ENCODE measurements around the gene ATXN1. TPM values are rescaled to one million over a fixed set of nuclear protein-coding genes. Genes with fewer than 3 reads are reported as not detected.

Gene ATXN1
- total RNA-seq, 1 experiment from 2014 or later: 25.6 TPM

- Histone ChIP-seq H3K4me3 (ENCODE audit: low read depth, low read length, poor library complexity, severe bottlenecking) (no peak overlapping the region), H3K36me3 (ENCODE audit: insufficient read depth, low read length, poor library complexity, severe bottlenecking) (no peaks in the 10 kb centered on the region), H3K27ac (ENCODE audit: low read depth, low read length, poor library complexity, severe bottlenecking) (no peak overlapping the region), H3K4me1 (ENCODE audit: insufficient read depth, low read length, poor library complexity, severe bottlenecking) (no peaks in the 10 kb centered on the region), H3K27me3 (replicated peaks; ENCODE audit: insufficient read depth, low read depth, low read length, poor library complexity) (no peaks in the 10 kb centered on the region), H3K9me3 (ENCODE audit: low read depth, low read length, poor library complexity, severe bottlenecking) (no peaks in the 10 kb centered on the region)
- TF ChIP-seq CTCF (conservative IDR thresholded peaks at IDR 0.05; ENCODE audit: low read depth, low read length) (no peak), EZH2 (IDR thresholded peaks at IDR 0.05; ENCODE audit: borderline replicate concordance, low read depth, low read length, poor library complexity, severe bottlenecking) (no peak)
- no TSS peak for BruUV-seq (replicated peaks)
- POLR2A ChIA-PET (ENCODE audit: low non-redundant PET): no interaction called here
- DNase-seq (ENCODE audit: low spot score): no peak
- CTCF ChIA-PET: interaction anchor here (0.7 kb wide), 1 partner anchor 61 kb away, joined by 5 read pairs; no protein-coding TSS in a partner anchor
- intact Hi-C loops (cut with micrococcal nuclease; ENCODE audit: unreplicated experiment): no loop called here
Observed at GRCh38 chr6:16355699-16356446, 405.4 kb downstream of the ATXN1 start.

- no peaks in the 10 kb centered on the region for H3K36me3 ChIP-seq (ENCODE audit: insufficient read depth, low read length, poor library complexity, severe bottlenecking)
- intact Hi-C loops (cut with micrococcal nuclease; ENCODE audit: unreplicated experiment): no loop called here
- no peak overlapping the region for H3K27ac ChIP-seq (ENCODE audit: low read depth, low read length, poor library complexity, severe bottlenecking)
- no peak for TF ChIP-seq EZH2 (IDR thresholded peaks at IDR 0.05; ENCODE audit: borderline replicate concordance, low read depth, low read length, poor library complexity, severe bottlenecking)
- no peak for TF ChIP-seq CTCF (conservative IDR thresholded peaks at IDR 0.05; ENCODE audit: low read depth, low read length)
- ChIA-PET POLR2A (ENCODE audit: low non-redundant PET) (no interaction called here), CTCF (interaction anchor here (0.7 kb wide), 1 partner anchor 61 kb away, joined by 5 read pairs; no protein-coding TSS in a partner anchor)
- BruUV-seq (replicated peaks): no TSS peak
- DNase-seq (ENCODE audit: low spot score): no peak
- H3K4me3 ChIP-seq (ENCODE audit: low read depth, low read length, poor library complexity, severe bottlenecking): no peak overlapping the region
- H3K9me3 ChIP-seq (ENCODE audit: low read depth, low read length, poor library complexity, severe bottlenecking): no peaks in the 10 kb centered on the region
- no peaks in the 10 kb centered on the region for H3K4me1 ChIP-seq (ENCODE audit: insufficient read depth, low read length, poor library complexity, severe bottlenecking)
- no peaks in the 10 kb centered on the region for H3K27me3 ChIP-seq (replicated peaks; ENCODE audit: insufficient read depth, low read depth, low read length, poor library complexity)
Observed at GRCh38 chr6:16355238-16355637, 406.0 kb downstream of the ATXN1 start.

DNA sequence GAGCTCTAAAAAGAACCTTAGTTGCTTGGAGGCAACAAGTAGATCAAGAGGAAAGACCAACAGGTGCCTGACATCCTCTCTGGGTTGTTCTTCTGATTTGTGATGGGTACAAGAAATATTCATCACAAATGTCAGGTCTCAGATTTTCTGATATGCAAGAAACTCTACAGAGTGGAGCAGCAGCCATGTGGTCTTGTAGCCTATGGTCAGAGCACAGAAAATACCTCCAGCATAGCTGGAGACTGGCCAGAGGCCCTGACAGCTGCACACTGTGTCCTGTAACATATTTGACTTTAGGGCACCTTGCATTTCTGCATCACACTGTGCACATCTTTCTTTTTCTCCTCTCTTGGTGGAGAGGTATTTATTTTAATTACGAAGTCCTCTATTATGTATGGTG, 406.6 kb downstream of the ATXN1 start:
- ChIA-PET CTCF (no interaction called here), POLR2A (ENCODE audit: low non-redundant PET) (no interaction called here)
- Histone ChIP-seq H3K36me3 (ENCODE audit: insufficient read depth, low read length, poor library complexity, severe bottlenecking) (no peaks in the 10 kb centered on the region), H3K4me3 (ENCODE audit: low read depth, low read length, poor library complexity, severe bottlenecking) (no peak overlapping the region), H3K9me3 (ENCODE audit: low read depth, low read length, poor library complexity, severe bottlenecking) (no peaks in the 10 kb centered on the region), H3K27me3 (replicated peaks; ENCODE audit: insufficient read depth, low read depth, low read length, poor library complexity) (no peaks in the 10 kb centered on the region), H3K4me1 (ENCODE audit: insufficient read depth, low read length, poor library complexity, severe bottlenecking) (no peaks in the 10 kb centered on the region), H3K27ac (ENCODE audit: low read depth, low read length, poor library complexity, severe bottlenecking) (no peak overlapping the region)
- no peak for TF ChIP-seq EZH2 (IDR thresholded peaks at IDR 0.05; ENCODE audit: borderline replicate concordance, low read depth, low read length, poor library complexity, severe bottlenecking)
- no peak for TF ChIP-seq CTCF (conservative IDR thresholded peaks at IDR 0.05; ENCODE audit: low read depth, low read length)
- intact Hi-C loops (cut with micrococcal nuclease; ENCODE audit: unreplicated experiment): no loop called here
- BruUV-seq (replicated peaks): no TSS peak
- no peak for DNase-seq (ENCODE audit: low spot score)
